Spleen (tissue), 7 donors: ENCODE measurements around the gene SLC26A8.

Experiments
- CTCF ChIP-seq, 11 experiments: fragments of 200-600 bp in 7 of 11; fragments of 450-650 bp in 4 of 11; sonication (generic) in 4 of 11; IDR thresholded peaks in 8 of 11; conservative IDR thresholded peaks in 3 of 11; 1 replicate in 7 of 11; 2 replicates in 4 of 11; pipeline versions ENCODE4 v1.4.0 to v1.8.0; 2016 to 2021; ENCODE audit warnings: antibody characterized with exemption in 11 of 11, inconsistent platforms in 4 of 11, mild to moderate bottlenecking in 1 of 11
- POLR2AphosphoS5 ChIP-seq, 3 donors: sonication (generic); formaldehyde crosslinking; IDR thresholded peaks; one replicate each; pipeline ENCODE4 v1.5.1; 2017; ENCODE audit warnings: antibody characterized with exemption in 3 of 3
- donor health status: DM: no; HTN: no; CAD: no; lungs with moderate emphysema.
- donor health status: DM: no; HTN: no; CAD: no.
- donor health status: DM: no; HTN: no; CAD: no.

- TF ChIP-seq CTCF (IDR thresholded peaks at IDR 0.05 in 8 of 11, conservative IDR thresholded peaks at IDR 0.05 in 3 of 11) (no peak), POLR2AphosphoS5 (IDR thresholded peaks at IDR 0.05) (no peak)
These were observed 46.8 kb upstream of the SLC26A8 start for GRCh38 chr6:36071281-36071680.
